Iris pigment epithelial cell (primary cell): ENCODE measurements around the gene IER3IP1.

Experiments used
- DNase-seq: peaks from one replicate; pipeline ENCODE4 v3.0.0-alpha.2; 2011; ENCODE audit warnings: low read depth

IER3IP1 gene

GRCh38 chr18:47158404-47158803 lies 17.8 kb downstream of the IER3IP1 start:
- peak; percentile 67 for DNase-seq

- DNase-seq: no peak
Measured at GRCh38 chr18:47151439-47151838, 24.7 kb downstream of the IER3IP1 start.

GRCh38 chr18:47150824-47151366 lies 25.3 kb downstream of the IER3IP1 start:
- peak; percentile 11 for DNase-seq

GRCh38 chr18:47150029-47150823 lies 25.9 kb downstream of the IER3IP1 start, which contains the start of gene HDHD2:
Gene HDHD2, minus strand, starts transcription at chr18:47150500. Its CDS starts 14,061 bp downstream, at chr18:47136439.
- peak; percentile 81 for DNase-seq

- DNase-seq: no peak
Measured at GRCh38 chr18:47149457-47150028, 26.6 kb downstream of the IER3IP1 start.

GRCh38 chr18:47146206-47146605 lies 30.0 kb downstream of the IER3IP1 start:
- DNase-seq: no peak

- no peak for DNase-seq
Measured at GRCh38 chr18:47143899-47144485, 32.2 kb downstream of the IER3IP1 start.

GRCh38 chr18:47143153-47143552 lies 33.0 kb downstream of the IER3IP1 start:
- DNase-seq: no peak

GRCh38 chr18:47141289-47141688 lies 34.9 kb downstream of the IER3IP1 start:
- no peak for DNase-seq

GRCh38 chr18:47121146-47121545 lies 55.0 kb downstream of the IER3IP1 start:
- DNase-seq: no peak

GRCh38 chr18:47120428-47120827 lies 55.7 kb downstream of the IER3IP1 start:
- DNase-seq: no peak

- peak; percentile 45 for DNase-seq
Measured at GRCh38 chr18:47118981-47119380, 57.2 kb downstream of the IER3IP1 start.

GRCh38 chr18:47115205-47115604 lies 61.0 kb downstream of the IER3IP1 start:
- no peak for DNase-seq

GRCh38 chr18:47113796-47114540 lies 62.2 kb downstream of the IER3IP1 start:
- no peak for DNase-seq

GRCh38 chr18:47110492-47111274 lies 65.5 kb downstream of the IER3IP1 start:
- peak; percentile 5 for DNase-seq

GRCh38 chr18:47109720-47110119 lies 66.4 kb downstream of the IER3IP1 start:
- DNase-seq: no peak

GRCh38 chr18:47108998-47109405 lies 67.2 kb downstream of the IER3IP1 start:
- DNase-seq: no peak

- no peak for DNase-seq
Measured at GRCh38 chr18:47108373-47108772, 67.8 kb downstream of the IER3IP1 start.
